B cell (primary cell): ENCODE data around the gene ERP44. TPM values are rescaled to one million over a fixed set of nuclear protein-coding genes. Genes with fewer than 3 reads are reported as not detected.
"Not testable (repeated sequence)": the region's sequence is repeated elsewhere in the genome, so short reads cannot be mapped to it uniquely, and the experiment has no call there.

Experiments
- ATAC-seq: fragments of 200-7000 bp; cut with Tn5 transposase; one replicate; pipeline ENCODE4 v1.10.0; 2021; ENCODE audit warnings: low read depth, mild to moderate bottlenecking, moderate number of reproducible peaks, moderate library complexity
- CTCF ChIA-PET: fragments of 350-600 bp; sonication (Branson Sonifier 250); formaldehyde crosslinking; loops from one replicate; lab custom pipeline; 2021; ENCODE audit warnings: antibody characterized with exemption, inconsistent platforms; lab: Charles Lee
- POLR2A ChIA-PET: fragments of 350-600 bp; sonication (Branson Sonifier 250); formaldehyde crosslinking; loops from one replicate; lab custom pipeline; 2021; ENCODE audit warnings: antibody characterized with exemption; lab: Charles Lee
- DNase-seq: peaks from one replicate; pipeline ENCODE4 v3.0.0; 2013
- H2AFZ ChIP-seq: 2 replicates; pipeline ENCODE4 v1.6.1; 2012; ENCODE audit warnings: mild to moderate bottlenecking, low read depth, low read length; ENCODE audit not compliant: insufficient read depth, poor library complexity, severe bottlenecking
- H3K27ac ChIP-seq, 2 donors: 1 replicate in 1 of 2; 2 replicates in 1 of 2; pipeline ENCODE4 v1.5.1; 2012 to 2013; ENCODE audit warnings: low read length in 2 of 2, mild to moderate bottlenecking in 2 of 2, moderate library complexity in 1 of 2
- H3K27me3 ChIP-seq, 4 experiments: fragments of 200-600 bp in 1 of 4; sonication (generic) in 1 of 4; replicated peaks in 1 of 4; 1 replicate in 2 of 4; 2 replicates in 2 of 4; pipeline versions ENCODE4 v1.6.1 to v1.7.0; 2013 to 2016; ENCODE audit warnings: low read length in 3 of 4, mild to moderate bottlenecking in 2 of 4, mixed read lengths in 1 of 4, moderate library complexity in 1 of 4; ENCODE audit not compliant: insufficient read depth in 4 of 4, control insufficient read depth in 3 of 4; ENCODE audit errors: control extremely low read depth in 1 of 4
- H3K36me3 ChIP-seq, 2 experiments: replicated peaks in 1 of 2; 1 replicate in 1 of 2; 2 replicates in 1 of 2; pipeline versions ENCODE4 v1.6.1 to v1.7.1; 2013; ENCODE audit warnings: low read length in 1 of 2; ENCODE audit not compliant: insufficient read depth in 2 of 2, control insufficient read depth in 1 of 2; ENCODE audit errors: control extremely low read depth in 1 of 2, extremely low read depth in 1 of 2
- H3K4me1 ChIP-seq, 2 donors: fragments of 200-600 bp in 1 of 2; sonication (generic) in 1 of 2; 1 replicate in 1 of 2; 2 replicates in 1 of 2; pipeline versions ENCODE4 v1.5.1 to v1.6.1; 2013 to 2017; ENCODE audit warnings: low read length in 2 of 2; ENCODE audit not compliant: control insufficient read depth in 2 of 2, insufficient read depth in 2 of 2
- H3K4me2 ChIP-seq: replicated peaks from 2 replicates; pipeline ENCODE3; 2012; ENCODE audit warnings: mild to moderate bottlenecking, low read depth, low read length; ENCODE audit not compliant: poor library complexity, severe bottlenecking
- H3K4me3 ChIP-seq, 5 experiments: fragments of 200-600 bp in 1 of 5; sonication (generic) in 1 of 5; 1 replicate in 3 of 5; 2 replicates in 2 of 5; pipeline versions ENCODE4 v1.5.1 to v1.7.0; 2011 to 2016; ENCODE audit warnings: low read length in 4 of 5, mild to moderate bottlenecking in 4 of 5, low read depth in 2 of 5, control low read depth in 1 of 5, moderate library complexity in 1 of 5; ENCODE audit not compliant: insufficient read depth in 1 of 5; ENCODE audit errors: control extremely low read depth in 1 of 5, extremely low read depth in 1 of 5
- H3K79me2 ChIP-seq: fragments of 200-600 bp; sonication (generic); one replicate; pipeline ENCODE4 v1.6.0; 2016; ENCODE audit warnings: low read length; ENCODE audit not compliant: control insufficient read depth, insufficient read depth
- H3K9ac ChIP-seq: fragments of 200-600 bp; sonication (generic); 2 replicates; pipeline ENCODE4 v1.6.1; 2017; ENCODE audit warnings: mild to moderate bottlenecking, low read length, moderate library complexity
- H3K9me3 ChIP-seq, 3 donors: one replicate each; pipeline versions ENCODE4 v1.6.1 to v1.7.1; 2013; ENCODE audit warnings: low read length in 2 of 3; ENCODE audit not compliant: control insufficient read depth in 2 of 3, insufficient read depth in 1 of 3; ENCODE audit errors: control extremely low read depth in 1 of 3
- H4K20me1 ChIP-seq: 2 replicates; pipeline ENCODE4 v1.6.0; 2012; ENCODE audit warnings: mild to moderate bottlenecking, low read length; ENCODE audit not compliant: insufficient read depth, control insufficient read depth, poor library complexity, severe bottlenecking
- H3K27ac Mint-ChIP-seq: one replicate; pipeline ENCODE4 v1.8.0; 2021; ENCODE audit warnings: mixed read lengths
- H3K27me3 Mint-ChIP-seq: one replicate; pipeline ENCODE4 v1.8.0; 2021; ENCODE audit warnings: mixed read lengths
- H3K4me1 Mint-ChIP-seq: one replicate; pipeline ENCODE4 v1.8.0; 2021; ENCODE audit warnings: mixed read lengths
- H3K4me3 Mint-ChIP-seq: one replicate; pipeline ENCODE4 v1.8.0; 2021; ENCODE audit warnings: mixed read lengths
- H3K9me3 Mint-ChIP-seq: one replicate; pipeline ENCODE4 v1.8.0; 2022; ENCODE audit warnings: mixed read lengths; ENCODE audit not compliant: insufficient read depth
- EZH2 ChIP-seq: IDR thresholded peaks from 2 replicates; pipeline ENCODE4 v1.6.1; 2012; ENCODE audit warnings: borderline replicate concordance, low read depth, mild to moderate bottlenecking, moderate library complexity, low read length; ENCODE audit not compliant: insufficient read depth, poor library complexity, severe bottlenecking
- WGBS: methylation state at CpG from one replicate; pipeline ENCODE4 v1.1.5; 2013; ENCODE audit warnings: missing lambda C conversion rate; ENCODE audit not compliant: insufficient coverage; 5-methylcytosine and 5-hydroxymethylcytosine counted together
- intact Hi-C: fragments of 100-400 bp; cut with micrococcal nuclease; formaldehyde crosslinking; loops from one replicate; pipeline ENCODE4 v1.10.0; 2022
- polyA plus RNA-seq: library from polyadenylated mRNA; depleted of rRNA; stranded (reverse); fragments of >200 nt; gene quantifications from 2 replicates; pipeline ENCODE4 v1.2.3, GENCODE V29; 2012
- total RNA-seq, 2 donors: library from RNA; stranded (reverse); fragments of 120-200 nt in 1 of 2; gene quantifications; 1 replicate in 1 of 2; 2 replicates in 1 of 2; pipeline versions ENCODE4 v1.2.3 to v1.2.4, GENCODE V29; 2013 to 2022
- TF ChIP-seq, protein P1 (sequence below): fragments of 200-600 bp; IDR thresholded peaks from one replicate; pipeline ENCODE4 v1.8.0; 2022; ENCODE audit warnings: antibody characterized with exemption, mild to moderate bottlenecking

ERP44 gene
- total and polyA plus RNA-seq, 2 donors (not counting 1 experiment from before 2014, with no cell fraction given) = 10.5 to 18.4 TPM

DNA sequence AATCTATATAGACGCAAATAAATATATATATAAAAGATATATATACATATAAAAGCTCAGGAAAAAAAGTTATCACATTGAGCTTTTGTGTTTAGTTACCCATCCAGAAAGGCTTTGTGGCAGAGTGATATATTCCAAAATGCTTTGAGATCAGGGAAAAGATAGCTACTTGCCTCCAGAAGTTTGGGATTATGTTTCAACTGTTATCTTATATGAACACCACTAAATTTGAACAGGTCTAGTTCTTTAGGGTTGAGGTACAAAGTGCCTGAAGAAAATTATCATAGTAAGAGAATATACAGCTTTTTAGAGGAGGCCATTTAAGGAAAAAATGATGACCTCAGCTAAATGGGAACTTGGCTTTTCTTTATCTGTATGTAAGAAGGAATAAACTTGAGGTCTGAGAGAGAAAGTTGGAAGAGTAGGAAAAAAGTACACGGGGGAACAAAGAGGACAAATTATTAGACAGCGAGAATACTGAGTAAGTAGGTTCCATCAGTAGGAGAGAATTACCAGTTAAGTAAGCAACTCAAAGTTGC lies 2.4 kb downstream of the ERP44 start:
- Histone ChIP-seq H3K36me3 (peaks cover 0 to 4% of the 10 kb centered on the region in 2 experiments), H3K9me3 (no peaks in the 10 kb centered on the region), H3K9ac (no peak overlapping the region), H3K27ac (peak overlapping the region in 1 of 2 donors; percentile 25), H3K79me2 (peaks cover 81% of the 10 kb centered on the region), H3K4me3 (no peak overlapping the region), H3K27me3 (no peaks in the 10 kb centered on the region), H3K4me2 (no peak overlapping the region), H2AFZ (no peak overlapping the region), H4K20me1 (peaks cover 21% of the 10 kb centered on the region), H3K4me1 (peaks cover 33 to 45% of the 10 kb centered on the region in 2 donors)
- Mint-ChIP-seq H3K9me3 (no peaks in the 10 kb centered on the region), H3K27me3 (no peaks in the 10 kb centered on the region), H3K4me1 (peaks cover 66% of the 10 kb centered on the region), H3K4me3 (peak overlapping the region; percentile 4), H3K27ac (peak overlapping the region; percentile 1)
- ChIA-PET POLR2A (no interaction called here), CTCF (interaction anchor here (0.7 to 1.0 kb wide), 2 partner anchors 37 to 68 kb away, joined by 3 to 4 read pairs; no protein-coding TSS in a partner anchor)
- DNase-seq (no peak), ATAC-seq (no peak)
- WGBS = 93% methylated on average over 2 of the region's 3 CpGs
- intact Hi-C loops = loop anchor here (5.0 to 10.0 kb wide), 3 partner anchors 318 to 1301 kb away; partner anchors contain the start of genes MRPL50 and ZNF189
- no peak for TF ChIP-seq EZH2
- TF ChIP-seq, protein P1, sequence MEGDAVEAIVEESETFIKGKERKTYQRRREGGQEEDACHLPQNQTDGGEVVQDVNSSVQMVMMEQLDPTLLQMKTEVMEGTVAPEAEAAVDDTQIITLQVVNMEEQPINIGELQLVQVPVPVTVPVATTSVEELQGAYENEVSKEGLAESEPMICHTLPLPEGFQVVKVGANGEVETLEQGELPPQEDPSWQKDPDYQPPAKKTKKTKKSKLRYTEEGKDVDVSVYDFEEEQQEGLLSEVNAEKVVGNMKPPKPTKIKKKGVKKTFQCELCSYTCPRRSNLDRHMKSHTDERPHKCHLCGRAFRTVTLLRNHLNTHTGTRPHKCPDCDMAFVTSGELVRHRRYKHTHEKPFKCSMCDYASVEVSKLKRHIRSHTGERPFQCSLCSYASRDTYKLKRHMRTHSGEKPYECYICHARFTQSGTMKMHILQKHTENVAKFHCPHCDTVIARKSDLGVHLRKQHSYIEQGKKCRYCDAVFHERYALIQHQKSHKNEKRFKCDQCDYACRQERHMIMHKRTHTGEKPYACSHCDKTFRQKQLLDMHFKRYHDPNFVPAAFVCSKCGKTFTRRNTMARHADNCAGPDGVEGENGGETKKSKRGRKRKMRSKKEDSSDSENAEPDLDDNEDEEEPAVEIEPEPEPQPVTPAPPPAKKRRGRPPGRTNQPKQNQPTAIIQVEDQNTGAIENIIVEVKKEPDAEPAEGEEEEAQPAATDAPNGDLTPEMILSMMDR = no peak

DNA sequence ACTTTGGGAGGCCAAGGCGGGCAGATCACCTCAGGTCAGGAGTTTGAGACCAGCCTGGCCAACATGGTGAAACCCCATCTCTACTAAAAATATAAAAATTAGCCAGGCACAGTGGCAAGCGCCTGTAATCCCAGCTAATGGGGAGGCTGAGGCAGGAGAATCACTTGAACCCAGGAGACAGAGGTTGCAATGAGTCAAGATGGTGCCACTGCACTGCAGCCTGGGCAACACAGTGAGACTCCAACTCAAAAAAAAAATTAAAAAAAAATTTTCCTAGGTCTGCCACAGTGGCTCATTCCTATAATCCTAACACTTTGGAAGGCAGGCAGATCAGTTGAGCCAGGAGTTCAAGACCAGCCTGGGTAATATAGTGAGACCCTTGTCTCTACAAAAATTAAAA lies 4.4 kb downstream of the ERP44 start:
- POLR2A ChIA-PET, H3K4me3 Mint-ChIP-seq, H3K27me3 ChIP-seq, H3K9me3 Mint-ChIP-seq, DNase-seq, H3K27ac Mint-ChIP-seq, H3K36me3 ChIP-seq, H3K9me3 ChIP-seq, H2AFZ ChIP-seq, H3K27ac ChIP-seq, ATAC-seq, H3K4me2 ChIP-seq, H3K27me3 Mint-ChIP-seq, H3K4me3 ChIP-seq, H3K9ac ChIP-seq: not testable (repeated sequence)
- CTCF ChIA-PET = interaction anchor here (1.8 kb wide), 1 partner anchor 10 kb away, joined by 7 read pairs; no protein-coding TSS in a partner anchor
- peaks cover 23 to 40% of the 10 kb centered on the region in 2 donors for H3K4me1 ChIP-seq
- intact Hi-C loops = loop anchor here (10.0 kb wide), 1 partner anchor 320 kb away; no protein-coding TSS in a partner anchor
- H4K20me1 ChIP-seq = peaks cover 21% of the 10 kb centered on the region
- peaks cover 68% of the 10 kb centered on the region for H3K4me1 Mint-ChIP-seq
- WGBS = no CpG with 5 or more reads among the region's 2 CpGs
- peaks cover 96% of the 10 kb centered on the region for H3K79me2 ChIP-seq
